Inferior parietal cortex (tissue), 1 donor: ENCODE results near the gene FNBP1L.

Experiments
- DNase-seq: peaks from one replicate; pipeline ENCODE4 v3.0.0-alpha.2; 2016; ENCODE audit errors: extremely low spot score

FNBP1L gene

DNA sequence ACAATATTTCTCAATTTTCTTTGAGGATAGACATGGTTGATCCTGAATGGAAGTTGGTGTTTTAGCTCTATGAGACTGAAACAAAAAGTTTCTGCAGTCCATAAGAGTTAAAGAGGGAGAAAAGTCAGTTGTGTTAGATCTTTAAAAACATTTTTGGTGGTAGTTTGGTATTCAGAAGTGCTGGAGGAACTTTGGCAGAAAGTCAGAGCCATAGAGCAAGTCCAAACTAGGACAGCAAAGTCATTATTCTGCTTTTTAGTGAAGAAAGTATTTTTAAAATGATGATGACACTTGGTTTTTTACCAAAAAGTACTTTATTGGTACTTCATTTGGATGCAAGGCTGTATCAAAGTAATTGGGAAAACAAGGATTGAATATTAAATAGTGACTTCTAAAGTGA lies 41.8 kb downstream of the FNBP1L start:
- DNase-seq, result no peak

DNA sequence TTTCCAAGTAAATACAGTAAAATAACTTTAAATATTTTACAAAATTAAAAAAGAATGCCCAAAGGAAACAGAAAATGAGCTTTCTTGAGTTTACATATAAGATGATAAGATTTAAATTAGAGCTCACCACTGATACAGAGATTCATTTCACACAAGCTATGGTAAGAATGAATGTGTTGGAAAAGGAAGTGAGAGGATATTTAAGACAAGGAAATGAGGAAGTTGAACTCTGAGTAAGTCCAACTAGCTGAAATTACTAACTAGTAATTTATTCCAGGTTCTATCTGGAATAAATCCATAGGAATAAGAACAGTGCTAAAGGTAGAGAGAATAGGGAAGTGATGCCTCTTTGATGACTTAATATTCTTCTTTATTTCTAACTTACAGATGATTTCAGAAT lies 42.4 kb downstream of the FNBP1L start:
- DNase-seq, result no peak

DNA sequence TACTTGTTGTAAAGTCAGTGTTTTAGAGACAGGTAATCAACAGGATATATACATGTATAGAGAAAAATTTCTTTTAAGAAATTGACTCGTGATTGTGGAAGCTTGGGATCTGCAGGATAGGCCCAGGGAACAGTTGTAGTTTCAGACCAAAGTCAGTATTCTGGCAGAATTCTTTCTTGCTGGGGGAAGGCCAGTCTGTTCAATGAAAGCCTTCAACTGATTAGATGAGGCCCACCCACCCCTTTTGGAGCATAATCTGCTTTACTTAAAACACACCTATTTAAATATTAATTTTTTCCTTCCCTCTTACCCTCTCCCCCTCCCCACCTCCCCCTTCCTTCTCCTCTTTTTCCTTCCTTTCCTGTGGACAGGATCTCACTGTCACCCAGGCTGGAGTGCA lies 48.0 kb downstream of the FNBP1L start:
- no peak for DNase-seq

DNA sequence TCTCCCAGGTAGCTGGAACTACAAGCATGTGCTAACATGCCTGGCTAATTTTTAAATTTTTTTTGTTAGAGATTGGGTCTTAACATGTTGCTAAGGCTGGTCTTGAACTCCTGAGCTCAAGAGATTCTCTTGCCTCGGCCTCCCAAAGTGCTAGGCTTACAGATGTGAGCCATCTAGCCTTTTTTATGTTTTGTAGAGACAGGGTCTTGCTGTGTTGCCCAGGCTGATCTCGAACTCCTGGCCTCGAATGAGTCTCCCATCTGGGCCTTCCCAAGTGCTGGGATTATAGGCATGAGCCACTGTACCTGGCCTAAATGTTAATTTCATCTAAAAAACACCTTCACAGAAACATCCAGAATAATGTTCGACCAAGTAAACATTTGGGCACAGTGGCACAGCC lies 48.6 kb downstream of the FNBP1L start:
- DNase-seq, result no peak

DNA sequence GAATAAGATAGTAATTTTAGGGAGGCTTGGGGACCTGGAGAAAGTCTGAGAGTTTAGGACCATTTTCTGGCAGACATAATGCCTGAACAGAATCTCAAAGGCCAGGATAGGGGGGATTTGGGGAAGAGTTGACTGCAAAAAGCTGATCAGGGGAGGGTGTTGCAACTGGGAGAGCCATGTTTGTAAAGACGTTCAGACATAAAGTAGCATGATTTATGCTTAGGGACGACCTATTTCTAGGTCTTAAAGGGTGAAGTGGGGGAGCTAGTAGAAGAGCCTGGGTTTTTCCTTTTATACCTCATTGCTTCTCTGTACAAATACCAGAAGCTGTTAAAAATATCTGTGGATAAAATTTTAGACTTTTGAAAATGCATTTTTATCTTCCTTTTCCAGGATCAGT lies 51.2 kb downstream of the FNBP1L start:
- DNase-seq, result no peak

DNA sequence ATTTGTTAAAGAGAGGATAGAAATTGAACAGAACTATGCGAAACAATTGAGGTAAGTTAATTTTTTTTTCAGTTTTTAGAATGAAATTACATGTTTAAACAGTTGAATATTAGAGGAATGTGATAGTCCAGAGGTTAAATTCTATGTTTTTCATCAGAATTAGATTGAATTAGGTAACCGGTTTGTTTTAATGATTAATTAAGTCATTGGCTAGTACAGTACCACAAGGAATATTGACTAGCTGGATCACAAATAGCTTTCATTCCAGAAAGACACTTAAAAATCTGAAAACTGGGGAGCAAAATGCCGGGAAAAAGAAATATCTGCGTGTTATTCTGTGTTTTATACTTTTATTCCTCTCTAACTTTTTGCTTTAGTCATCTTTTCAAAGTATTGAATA lies 51.6 kb downstream of the FNBP1L start:
- DNase-seq, result no peak

DNA sequence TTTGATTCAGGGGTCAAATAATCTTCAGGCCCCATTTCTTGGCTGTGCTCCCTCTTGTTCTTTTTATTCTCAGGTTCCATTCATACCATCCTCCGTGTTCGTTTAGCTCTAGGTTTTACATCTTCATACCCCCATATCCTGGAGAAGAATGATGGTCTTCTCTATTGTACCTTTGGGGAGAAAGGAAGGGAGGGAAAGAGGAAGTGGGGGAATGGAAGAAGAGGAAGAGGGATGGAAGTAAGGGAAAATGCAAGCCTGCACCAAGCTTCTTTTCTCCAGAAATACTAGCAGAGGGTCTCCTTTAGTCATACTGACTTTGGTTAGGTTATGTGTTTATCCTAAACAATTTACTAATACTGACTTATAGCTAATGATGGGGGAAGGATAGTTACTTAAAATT lies 52.4 kb downstream of the FNBP1L start:
- DNase-seq, result no peak

DNA sequence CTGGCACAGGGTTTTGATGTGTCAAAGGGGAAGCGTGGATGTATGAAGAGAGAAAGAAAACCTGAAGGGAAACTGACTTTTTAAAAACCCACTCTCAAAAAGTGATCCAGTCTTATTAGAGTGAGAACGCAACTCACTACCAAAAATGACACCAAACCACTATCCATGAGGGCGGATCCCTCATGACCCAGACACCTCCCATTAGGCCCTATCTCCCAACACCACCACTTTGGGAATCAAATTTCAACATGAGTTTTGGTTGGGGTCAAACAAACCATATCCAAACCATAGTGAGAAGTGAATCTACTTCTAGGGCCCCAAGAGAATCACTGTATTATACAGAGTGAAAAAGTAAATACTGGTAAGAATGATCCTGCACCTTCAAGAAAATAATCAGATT lies 53.5 kb downstream of the FNBP1L start:
- no peak for DNase-seq

DNA sequence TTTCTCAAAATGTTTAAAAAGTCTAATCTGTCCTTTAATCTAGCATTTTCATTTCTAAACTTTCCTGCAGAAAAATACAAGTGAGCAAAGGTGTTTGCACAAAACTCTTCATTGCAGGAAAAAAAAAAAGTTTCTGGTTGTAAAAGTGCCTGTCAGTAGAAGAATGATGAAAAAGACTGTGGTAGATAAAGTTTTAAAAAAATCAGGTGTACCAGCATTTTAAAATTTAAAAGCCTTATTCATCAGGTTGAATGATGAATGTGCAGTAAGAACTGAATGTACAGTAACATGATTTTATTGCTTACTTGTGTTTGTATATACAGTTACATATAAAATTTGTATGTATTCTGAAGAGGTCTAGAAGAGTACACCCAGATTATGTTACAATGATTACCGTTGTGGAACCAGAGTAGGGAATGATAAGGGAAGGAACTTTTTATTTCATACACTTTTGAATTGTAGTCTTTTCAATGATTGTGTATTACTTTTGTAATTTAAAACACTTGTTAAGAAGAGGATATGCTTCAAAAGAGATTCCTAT lies 54.0 kb downstream of the FNBP1L start:
- DNase-seq, result no peak

DNA sequence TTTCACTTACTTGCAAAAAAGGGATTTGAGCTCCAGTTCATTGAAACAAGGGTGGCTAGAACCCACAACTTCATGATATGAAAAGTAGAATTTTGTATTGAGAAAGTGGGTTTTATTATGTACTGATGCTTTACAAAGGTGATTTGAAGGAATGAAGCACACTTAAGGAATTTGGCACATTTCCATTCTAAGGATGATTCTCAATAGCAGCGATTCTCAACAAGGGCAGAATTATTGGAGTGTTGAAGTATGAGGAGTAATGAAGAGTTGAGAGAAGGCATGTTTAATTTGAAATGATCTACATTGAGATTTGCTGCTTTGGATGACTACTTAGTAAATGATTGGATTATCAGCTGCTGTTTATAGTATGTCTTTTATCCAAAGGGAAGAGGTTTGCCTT lies 54.7 kb downstream of the FNBP1L start:
- DNase-seq, result no peak

DNA sequence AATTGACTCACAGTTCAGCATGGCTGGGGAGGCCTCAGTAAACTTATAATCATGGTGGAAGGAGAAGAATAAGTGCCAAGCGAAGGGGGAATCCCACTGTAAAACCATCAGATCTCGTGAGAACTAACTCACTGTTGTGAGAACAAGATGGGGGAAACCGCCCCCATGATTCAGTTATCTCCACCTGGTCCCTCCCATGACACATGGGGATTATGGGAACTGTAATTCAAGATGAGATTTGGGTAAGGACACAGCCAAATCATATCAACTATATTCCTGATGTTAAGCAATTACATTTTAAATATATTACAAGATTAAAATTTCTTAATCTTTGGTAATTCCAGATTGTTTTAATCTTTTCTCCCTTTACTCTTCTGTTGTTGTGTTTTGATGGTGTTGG lies 55.2 kb downstream of the FNBP1L start:
- DNase-seq, result no peak

DNA sequence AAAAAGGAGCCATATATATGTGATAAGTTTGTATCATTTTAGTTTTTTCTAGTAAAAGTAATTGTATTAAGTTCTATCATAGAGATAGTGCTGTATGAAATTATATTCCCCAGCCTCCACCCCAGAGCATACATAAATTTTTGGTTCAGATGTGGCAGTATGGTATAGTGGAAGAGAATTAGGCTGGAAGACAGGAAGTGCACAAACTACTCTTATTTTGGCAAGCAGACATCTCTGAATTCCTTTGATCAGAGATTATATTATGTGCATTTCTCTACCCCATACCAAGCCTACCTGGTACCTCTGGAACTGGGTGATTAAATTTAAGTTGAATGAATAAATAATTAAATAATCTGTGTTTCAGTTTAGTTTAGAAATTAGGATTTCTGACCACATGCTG lies 55.9 kb downstream of the FNBP1L start:
- DNase-seq, result no peak

DNA sequence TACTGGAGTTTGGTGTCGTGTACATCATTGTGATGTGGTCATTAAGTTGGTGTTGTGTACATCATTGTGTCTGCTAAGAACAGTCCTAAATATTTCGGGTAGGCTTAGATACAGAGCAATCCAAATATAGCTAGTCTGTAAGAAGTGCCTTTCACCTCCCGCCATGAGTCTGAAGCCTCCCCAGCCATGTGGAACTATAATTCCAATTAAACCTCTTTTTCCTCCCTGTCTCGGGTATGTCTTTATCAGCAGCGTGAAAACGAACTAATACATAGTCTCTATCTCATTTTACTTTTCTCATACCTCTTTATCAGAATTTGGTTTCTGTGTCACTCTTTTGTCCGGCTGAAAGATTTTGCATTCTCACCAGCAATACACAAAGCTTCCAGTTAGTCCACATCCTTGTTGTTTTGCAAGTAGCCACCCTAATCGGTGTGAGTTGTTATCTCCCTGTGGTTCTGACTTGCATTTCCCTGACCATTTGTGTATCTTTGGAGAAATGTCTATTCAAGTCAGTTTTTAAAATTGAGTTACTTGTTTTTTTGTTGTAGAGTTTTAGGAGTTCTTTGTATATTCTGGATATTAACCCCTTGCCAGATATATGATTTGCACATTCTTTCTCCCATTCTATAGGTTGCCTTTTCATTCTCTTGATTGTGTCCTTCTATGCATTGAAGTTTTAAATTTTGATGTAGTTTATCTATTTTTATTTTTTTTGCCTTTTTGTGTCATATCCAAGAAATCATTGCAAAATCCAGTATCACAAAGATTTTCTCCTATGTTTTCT lies 56.5 kb downstream of the FNBP1L start:
- DNase-seq, result no peak

DNA sequence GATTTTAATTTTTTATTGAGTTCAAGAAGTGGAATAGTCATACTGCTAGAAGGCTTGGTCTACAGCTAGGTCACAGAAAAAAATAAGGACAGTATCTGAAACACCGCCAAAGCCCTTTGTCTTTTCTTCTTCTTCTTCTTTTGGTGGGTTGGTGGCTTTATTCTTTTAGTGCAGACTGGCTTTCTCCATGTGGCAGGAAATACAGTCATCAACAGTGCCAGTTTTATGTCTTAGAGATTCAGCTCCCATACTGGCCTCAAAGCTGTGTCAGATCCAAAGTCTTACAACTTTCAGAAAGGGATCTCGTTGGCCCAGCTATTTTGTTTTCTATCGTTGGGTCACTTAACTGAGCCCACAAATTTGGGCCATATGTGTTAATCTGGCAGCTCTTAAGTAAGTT lies 58.2 kb downstream of the FNBP1L start:
- DNase-seq, result no peak

DNA sequence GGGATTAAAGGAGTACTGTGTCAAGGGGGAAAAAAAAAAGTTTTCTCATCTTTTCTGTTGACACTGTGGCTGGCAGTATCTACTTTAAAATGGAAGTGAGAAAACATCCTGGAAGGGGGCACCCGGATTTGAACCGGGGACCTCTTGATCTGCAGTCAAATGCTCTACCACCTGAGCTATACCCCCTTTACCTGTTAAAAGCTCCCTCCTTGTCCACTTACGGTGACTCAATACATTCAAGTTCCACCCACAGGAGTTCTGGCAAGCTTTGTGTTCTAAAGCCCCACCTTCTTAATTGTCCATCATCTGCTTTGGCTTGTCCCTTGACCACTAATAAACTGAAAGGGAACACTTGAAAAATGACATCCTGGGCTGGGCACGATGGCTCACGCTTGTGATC lies 68.2 kb downstream of the FNBP1L start:
- DNase-seq, result no peak

DNA sequence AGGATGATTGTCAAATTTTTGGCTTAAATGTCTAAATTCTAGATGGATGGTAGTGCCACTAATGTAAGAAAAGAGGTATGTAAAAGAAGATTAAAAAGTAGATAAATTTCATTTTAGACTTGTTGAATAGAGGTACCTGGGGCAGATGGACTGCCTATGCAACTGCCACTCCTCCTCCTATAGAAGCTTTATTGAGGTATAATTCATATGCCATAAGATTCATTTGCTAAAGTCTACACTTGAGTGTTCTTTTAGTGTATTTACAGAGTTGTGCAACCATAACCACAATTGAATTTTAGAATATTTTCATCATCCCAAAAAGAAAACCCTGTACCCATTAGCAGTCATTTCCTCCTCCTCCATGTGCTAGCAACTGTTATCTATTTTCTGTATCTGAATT lies 70.6 kb downstream of the FNBP1L start:
- no peak for DNase-seq

DNA sequence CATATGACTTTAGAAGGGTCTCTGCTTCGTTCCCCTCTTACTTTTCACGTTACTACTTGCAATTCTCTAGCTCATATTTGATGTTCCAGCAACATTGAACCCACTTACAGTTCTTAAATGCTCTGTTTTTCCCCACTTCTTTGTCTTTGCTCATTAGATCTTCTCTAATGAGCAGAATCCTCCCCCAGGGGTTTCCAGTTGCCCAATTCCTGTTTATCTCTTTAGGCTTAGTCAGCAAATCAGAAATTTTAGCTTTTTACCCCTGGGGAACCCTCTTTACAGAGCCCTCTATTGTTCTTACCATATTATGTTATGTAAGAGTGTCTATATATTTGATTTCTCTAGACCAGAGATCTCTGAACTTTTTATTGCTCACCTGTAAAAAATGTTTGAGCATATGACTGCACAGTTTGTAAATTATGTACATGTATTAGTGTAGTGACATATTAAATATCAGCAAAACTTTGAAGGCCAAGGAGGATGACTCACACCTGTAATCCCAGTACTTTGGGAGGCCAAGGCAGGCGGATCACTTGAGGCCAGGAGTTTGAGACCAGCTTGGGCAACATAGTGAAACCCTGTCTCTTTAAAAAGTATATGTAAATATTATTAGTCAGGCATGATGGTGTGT lies 71.4 kb downstream of the FNBP1L start:
- DNase-seq, result no peak

DNA sequence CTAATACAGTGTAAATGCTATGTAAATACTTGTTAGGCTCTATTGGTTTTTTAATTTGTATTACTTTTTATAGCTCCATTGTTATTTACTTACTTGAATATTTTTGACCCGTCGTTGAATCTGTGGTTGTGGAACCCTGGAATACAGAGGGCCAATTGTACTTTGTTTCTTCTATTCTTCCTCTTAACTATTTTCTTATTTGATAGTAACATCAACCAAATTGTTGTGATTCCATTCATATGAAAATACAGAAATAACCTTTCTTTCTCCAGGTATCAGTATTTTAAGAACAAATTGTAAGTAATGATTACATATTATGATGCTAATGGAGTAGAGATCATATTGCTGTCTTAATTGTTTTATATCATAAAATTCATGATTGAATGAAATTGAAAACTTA lies 73.7 kb downstream of the FNBP1L start:
- no peak for DNase-seq

DNA sequence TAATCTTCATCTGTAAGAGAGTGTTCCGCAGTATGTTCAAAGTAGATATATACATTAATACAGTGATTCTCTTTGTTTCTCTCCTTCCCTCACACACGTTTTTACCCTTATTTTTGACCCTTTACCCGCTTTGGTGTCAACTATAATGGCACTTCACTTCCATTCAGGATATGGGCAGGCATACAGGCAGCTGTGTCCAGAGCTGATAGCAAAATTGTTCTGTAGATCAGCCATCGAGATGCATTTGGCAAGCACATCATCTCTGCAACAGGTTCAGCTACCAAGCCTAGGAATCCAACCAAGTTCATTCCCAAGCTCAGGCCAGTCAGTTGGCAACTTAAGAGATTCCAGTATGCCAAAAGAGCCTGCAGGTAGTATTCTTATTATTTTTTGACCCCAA lies 74.8 kb downstream of the FNBP1L start:
- DNase-seq, result no peak

DNA sequence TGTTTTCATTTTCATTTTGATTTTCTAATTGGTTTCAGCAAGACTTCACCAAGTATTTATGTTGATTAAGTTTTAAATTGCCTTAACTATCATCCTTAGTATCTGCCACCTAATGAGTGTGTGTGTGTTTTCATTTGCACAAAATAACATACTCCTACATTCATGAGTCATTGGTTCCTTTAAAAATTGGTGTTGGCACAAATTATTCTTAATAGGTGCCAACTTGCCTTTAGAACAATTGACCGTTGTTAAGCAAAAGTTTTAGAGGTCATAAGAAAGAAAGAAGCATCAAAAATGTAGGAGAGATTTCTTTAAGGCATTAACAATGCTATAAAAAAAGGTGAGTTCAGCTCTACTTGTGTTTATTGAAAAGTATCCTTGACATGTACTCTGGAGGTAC lies 77.5 kb downstream of the FNBP1L start:
- DNase-seq, result no peak

DNA sequence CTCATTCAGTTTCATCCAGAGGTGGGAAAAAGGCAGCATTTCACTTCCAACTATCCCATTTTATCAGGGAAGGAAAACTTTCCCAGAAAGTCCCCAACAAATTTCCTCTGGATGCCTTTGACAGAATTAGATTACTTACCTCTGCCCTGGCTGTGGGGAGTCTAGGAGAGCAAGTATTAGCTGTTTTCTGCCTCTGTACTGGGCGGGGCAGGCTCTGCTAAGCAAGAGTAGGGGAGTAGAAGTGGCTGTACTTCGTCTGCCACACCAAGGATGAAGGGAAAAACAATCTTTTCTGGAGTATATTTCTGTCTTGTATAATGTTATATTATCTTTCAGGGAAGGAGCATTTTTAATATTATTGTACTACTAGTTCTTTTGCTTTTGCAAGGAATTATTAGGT lies 78.5 kb downstream of the FNBP1L start:
- DNase-seq, result no peak

DNA sequence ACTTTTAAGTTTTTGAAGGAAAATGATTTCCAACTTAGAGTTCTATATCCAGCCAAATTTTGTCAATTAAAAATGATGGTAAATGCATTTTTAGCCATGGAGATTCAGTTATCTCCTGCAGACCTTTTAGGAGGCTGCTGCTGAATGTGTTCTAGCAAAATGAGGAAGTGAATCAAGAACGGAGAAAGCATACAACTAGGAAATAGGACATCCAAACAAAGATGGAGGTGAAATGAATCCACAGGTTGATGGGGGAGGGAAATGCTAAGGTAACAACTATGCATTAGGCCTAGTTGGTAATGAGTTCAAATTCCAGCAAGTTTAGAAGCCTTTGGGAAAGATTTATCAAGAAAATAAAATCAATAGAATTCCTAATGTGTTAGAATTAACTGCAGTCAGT lies 80.5 kb downstream of the FNBP1L start:
- no peak for DNase-seq

DNA sequence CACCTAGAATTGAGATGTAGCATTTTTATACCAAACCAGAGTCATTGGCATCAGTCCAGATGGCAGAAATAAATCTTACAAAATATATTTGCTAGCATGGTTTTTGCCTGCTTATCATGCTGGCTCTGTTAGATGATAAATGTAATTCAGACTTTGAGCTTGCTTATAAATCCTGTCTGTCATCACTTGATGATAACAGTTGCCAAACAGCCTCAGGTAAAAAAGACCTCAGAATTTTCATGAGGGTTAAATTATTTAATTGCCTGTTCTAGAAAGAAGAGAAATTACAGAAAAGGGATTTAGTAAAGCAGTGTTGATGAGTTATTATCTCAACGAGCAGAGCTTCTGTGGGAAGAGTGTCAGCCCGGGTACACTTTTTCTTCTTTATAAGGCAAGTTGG lies 83.3 kb downstream of the FNBP1L start:
- no peak for DNase-seq
